Measurements from ENCODE around the gene LRRC32. TPM values are rescaled to one million over a fixed set of nuclear protein-coding genes. Genes with fewer than 3 reads are reported as not detected.

The LRRC32 gene
- total RNA-seq, 2 experiments from 2014 or later, result 5.5 to 25.3 TPM

- no peak overlapping the region for H2AFZ ChIP-seq (ENCODE audit: low read length)
- no peaks in the 10 kb centered on the region for H3K9me3 ChIP-seq (ENCODE audit: low read length)
- H3K4me2 ChIP-seq (ENCODE audit: low read length), result no peak overlapping the region
- H3K27ac ChIP-seq (ENCODE audit: low read depth, low read length, poor library complexity, severe bottlenecking), result no peak overlapping the region
- H3K79me2 ChIP-seq (ENCODE audit: insufficient read depth, low read depth, low read length), result no peaks in the 10 kb centered on the region
- H3K4me3 ChIP-seq (ENCODE audit: low read depth, low read length, poor library complexity, severe bottlenecking), result no peak overlapping the region
- DNase-seq (ENCODE audit: low spot score), result peak; percentile 47
- intact Hi-C loops (cut with micrococcal nuclease; ENCODE audit: unreplicated experiment), result no loop called here
- TF ChIP-seq EZH2phosphoT487 (IDR thresholded peaks at IDR 0.05; ENCODE audit: borderline replicate concordance, low read depth, low read length) (no peak), CTCF (conservative IDR thresholded peaks at IDR 0.05; ENCODE audit: low read length) (peak; percentile 63)
- no peaks in the 10 kb centered on the region for H3K9me2 ChIP-seq (ENCODE audit: insufficient read depth, low read length)
- H4K20me1 ChIP-seq (ENCODE audit: insufficient read depth, low read length), result no peaks in the 10 kb centered on the region
- ChIA-PET CTCF (ENCODE audit: unreplicated experiment) (no interaction called here), POLR2A (no interaction called here)
- peaks cover 5% of the 10 kb centered on the region for H3K4me1 ChIP-seq (ENCODE audit: insufficient read depth, low read length, poor library complexity, severe bottlenecking)
- no TSS peak for BruUV-seq (replicated peaks)
- no peaks in the 10 kb centered on the region for H3K36me3 ChIP-seq (ENCODE audit: insufficient read depth, low read length)
These were observed 24.6 kb upstream of the LRRC32 start for GRCh38 chr11:76695133-76695532.

- POLR2A ChIA-PET, result no interaction called here
- no peak overlapping the region for H3K4me3 ChIP-seq (ENCODE audit: low read depth, low read length, poor library complexity, severe bottlenecking)
- CTCF ChIA-PET (ENCODE audit: unreplicated experiment), result no interaction called here
- H4K20me1 ChIP-seq (ENCODE audit: insufficient read depth, low read length), result no peaks in the 10 kb centered on the region
- H3K4me1 ChIP-seq (ENCODE audit: insufficient read depth, low read length, poor library complexity, severe bottlenecking), result peaks cover 5% of the 10 kb centered on the region
- DNase-seq (ENCODE audit: low spot score), result no peak
- no peak overlapping the region for H3K4me2 ChIP-seq (ENCODE audit: low read length)
- BruUV-seq (replicated peaks), result no TSS peak
- H3K36me3 ChIP-seq (ENCODE audit: insufficient read depth, low read length), result no peaks in the 10 kb centered on the region
- H3K27ac ChIP-seq (ENCODE audit: low read depth, low read length, poor library complexity, severe bottlenecking), result no peak overlapping the region
- TF ChIP-seq CTCF (conservative IDR thresholded peaks at IDR 0.05; ENCODE audit: low read length) (no peak), EZH2phosphoT487 (IDR thresholded peaks at IDR 0.05; ENCODE audit: borderline replicate concordance, low read depth, low read length) (no peak)
- no peaks in the 10 kb centered on the region for H3K9me2 ChIP-seq (ENCODE audit: insufficient read depth, low read length)
- H2AFZ ChIP-seq (ENCODE audit: low read length), result no peak overlapping the region
- intact Hi-C loops (cut with micrococcal nuclease; ENCODE audit: unreplicated experiment), result no loop called here
- no peaks in the 10 kb centered on the region for H3K9me3 ChIP-seq (ENCODE audit: low read length)
- no peaks in the 10 kb centered on the region for H3K79me2 ChIP-seq (ENCODE audit: insufficient read depth, low read depth, low read length)
These were observed 24.1 kb upstream of the LRRC32 start for GRCh38 chr11:76694664-76695063.

- peaks cover 5% of the 10 kb centered on the region for H3K4me1 ChIP-seq (ENCODE audit: insufficient read depth, low read length, poor library complexity, severe bottlenecking)
- H3K4me2 ChIP-seq (ENCODE audit: low read length), result no peak overlapping the region
- H3K79me2 ChIP-seq (ENCODE audit: insufficient read depth, low read depth, low read length), result no peaks in the 10 kb centered on the region
- ChIA-PET CTCF (ENCODE audit: unreplicated experiment) (no interaction called here), POLR2A (no interaction called here)
- no peak overlapping the region for H3K27ac ChIP-seq (ENCODE audit: low read depth, low read length, poor library complexity, severe bottlenecking)
- no peaks in the 10 kb centered on the region for H3K9me2 ChIP-seq (ENCODE audit: insufficient read depth, low read length)
- no peak overlapping the region for H3K4me3 ChIP-seq (ENCODE audit: low read depth, low read length, poor library complexity, severe bottlenecking)
- TF ChIP-seq CTCF (conservative IDR thresholded peaks at IDR 0.05; ENCODE audit: low read length) (no peak), EZH2phosphoT487 (IDR thresholded peaks at IDR 0.05; ENCODE audit: borderline replicate concordance, low read depth, low read length) (no peak)
- no TSS peak for BruUV-seq (replicated peaks)
- H2AFZ ChIP-seq (ENCODE audit: low read length), result no peak overlapping the region
- no peaks in the 10 kb centered on the region for H4K20me1 ChIP-seq (ENCODE audit: insufficient read depth, low read length)
- H3K9me3 ChIP-seq (ENCODE audit: low read length), result no peaks in the 10 kb centered on the region
- H3K36me3 ChIP-seq (ENCODE audit: insufficient read depth, low read length), result no peaks in the 10 kb centered on the region
- no peak for DNase-seq (ENCODE audit: low spot score)
- intact Hi-C loops (cut with micrococcal nuclease; ENCODE audit: unreplicated experiment), result no loop called here
These were observed 23.3 kb upstream of the LRRC32 start for GRCh38 chr11:76693806-76694205.

Measured in OCI-LY7 (cell line).